Transverse colon (tissue), 4 donors: ENCODE results near the gene MAP1A. TPM values are rescaled to one million over a fixed set of nuclear protein-coding genes. Genes with fewer than 3 reads are reported as not detected.

ENCODE experiments used
- DNase-seq: peaks from one replicate; pipeline ENCODE4 v3.0.0-alpha.2; 2019
- H3K27ac ChIP-seq, 4 donors: fragments of 200-600 bp; sonication (generic); 2 replicates each; pipeline ENCODE4 v1.5.1; 2016 to 2018; ENCODE audit warnings: inconsistent platforms in 4 of 4
- H3K27me3 ChIP-seq: fragments of 200-600 bp; sonication (generic); 2 replicates; pipeline ENCODE4 v1.5.1; 2017; ENCODE audit warnings: inconsistent platforms
- H3K36me3 ChIP-seq, 4 donors: fragments of 200-600 bp; sonication (generic); 2 replicates each; pipeline ENCODE4 v1.5.1; 2017 to 2019; ENCODE audit warnings: inconsistent platforms in 4 of 4
- H3K4me1 ChIP-seq, 4 donors: fragments of 200-600 bp; sonication (generic); 2 replicates each; pipeline ENCODE4 v1.5.1; 2017 to 2020; ENCODE audit warnings: inconsistent platforms in 4 of 4
- H3K4me3 ChIP-seq, 4 donors: fragments of 200-600 bp; sonication (generic); 1 replicate in 1 of 4; 2 replicates in 3 of 4; pipeline versions ENCODE4 v1.5.1 to v1.6.1; 2017 to 2019; ENCODE audit warnings: inconsistent platforms in 4 of 4
- H3K9me3 ChIP-seq, 2 donors: fragments of 200-600 bp; sonication (generic); 2 replicates each; pipeline ENCODE4 v1.5.1; 2017 to 2019; ENCODE audit warnings: inconsistent platforms in 2 of 2
- CTCF ChIP-seq, 5 experiments: fragments of 200-600 bp in 3 of 5; fragments of 450-650 bp in 2 of 5; sonication (generic) in 3 of 5; IDR thresholded peaks; 1 replicate in 2 of 5; 2 replicates in 3 of 5; pipeline ENCODE4 v1.5.1; 2016 to 2017; ENCODE audit warnings: antibody characterized with exemption in 5 of 5, inconsistent platforms in 3 of 5, mild to moderate bottlenecking in 2 of 5, moderate library complexity in 1 of 5
- EP300 ChIP-seq: sonication (generic); formaldehyde crosslinking; IDR thresholded peaks from one replicate; pipeline ENCODE4 v1.6.1; 2017; ENCODE audit warnings: antibody characterized with exemption, low read depth
- POLR2A ChIP-seq: fragments of 450-650 bp; IDR thresholded peaks from one replicate; pipeline ENCODE4 v1.6.1; 2016; ENCODE audit warnings: antibody characterized with exemption, mild to moderate bottlenecking, moderate library complexity
- POLR2AphosphoS5 ChIP-seq, 3 donors: sonication (generic); formaldehyde crosslinking; IDR thresholded peaks; one replicate each; pipeline ENCODE4 v1.6.1; 2016; ENCODE audit warnings: antibody characterized with exemption in 3 of 3
- WGBS, 2 donors: methylation state at CpG; one replicate each; pipeline ENCODE4 v1.1.5; 2018; ENCODE audit warnings: low coverage in 1 of 2; 5-methylcytosine and 5-hydroxymethylcytosine counted together
- in situ Hi-C, 4 donors: fragments of 200-750 bp; cut with MboI; loops; one replicate each; pipeline versions ENCODE4 v1.15.0 to v1.15.1; 2017; ENCODE audit warnings: low sequenced_read_pairs in 3 of 4, low pct_ligation_motif_present in 1 of 4, low pct_unique_long_range_greater_than_20kb in 1 of 4
- intact Hi-C: fragments of 100-400 bp; cut with DNase I; formaldehyde crosslinking; loops from one replicate; pipeline ENCODE4 v1.15.1; 2023; ENCODE audit warnings: low total_unique reads
- total RNA-seq, 4 donors: library from RNA; depleted of rRNA; stranded (reverse); fragments of >200 nt; gene quantifications; one replicate each; pipeline ENCODE4 v1.1.0, GENCODE V29; 2016

The MAP1A gene
- total RNA-seq, 4 donors from 2014 or later: 6.3 to 14.6 (median 9.8) TPM

- Histone ChIP-seq H3K36me3 (peaks cover 0 to 4% (median 0%) of the 10 kb centered on the region in 4 donors), H3K27ac (no peak overlapping the region), H3K9me3 (no peaks in the 10 kb centered on the region), H3K27me3 (peaks cover 8% of the 10 kb centered on the region), H3K4me1 (peaks cover 0 to 28% (median 10%) of the 10 kb centered on the region in 4 donors), H3K4me3 (no peak overlapping the region)
- TF ChIP-seq EP300 (no peak), CTCF (IDR thresholded peaks at IDR 0.05) (no peak), POLR2A (no peak), POLR2AphosphoS5 (IDR thresholded peaks at IDR 0.05) (no peak)
- 78 to 80% methylated on average over 1 to 2 of the region's 2 CpGs for WGBS, 2 donors
- no peak for DNase-seq
- intact Hi-C loops (no loop called here), in situ Hi-C loops (no loop called here)
Measured at GRCh38 chr15:43520138-43520537, 2.7 kb downstream of the MAP1A start.

- no peak overlapping the region for H3K27ac ChIP-seq
- intact Hi-C loops (no loop called here), in situ Hi-C loops (no loop called here)
- H3K4me1 ChIP-seq: peaks cover 0 to 19% (median 3%) of the 10 kb centered on the region in 4 donors
- TF ChIP-seq CTCF (IDR thresholded peaks at IDR 0.05): no peak
- TF ChIP-seq POLR2A: no peak
- no peak for TF ChIP-seq EP300
- TF ChIP-seq POLR2AphosphoS5 (IDR thresholded peaks at IDR 0.05): no peak
- no peak overlapping the region for H3K4me3 ChIP-seq
- DNase-seq: no peak
- peaks cover 8% of the 10 kb centered on the region for H3K27me3 ChIP-seq
- H3K36me3 ChIP-seq: peaks cover 0 to 4% (median 0%) of the 10 kb centered on the region in 4 donors
- 94 to 100% methylated on average over 1 to 11 of the region's 11 CpGs for WGBS, 2 donors
- no peaks in the 10 kb centered on the region for H3K9me3 ChIP-seq
Measured at GRCh38 chr15:43521419-43521818, 4.0 kb downstream of the MAP1A start.

- Histone ChIP-seq H3K9me3 (no peaks in the 10 kb centered on the region), H3K36me3 (peaks cover 0 to 4% (median 0%) of the 10 kb centered on the region in 4 donors), H3K27me3 (peaks cover 8% of the 10 kb centered on the region), H3K4me3 (no peak overlapping the region), H3K4me1 (peaks cover 0 to 12% (median under 1%) of the 10 kb centered on the region in 4 donors), H3K27ac (no peak overlapping the region)
- intact Hi-C loops (no loop called here), in situ Hi-C loops (no loop called here)
- no peak for DNase-seq
- TF ChIP-seq CTCF (IDR thresholded peaks at IDR 0.05) (no peak), POLR2AphosphoS5 (IDR thresholded peaks at IDR 0.05) (no peak), POLR2A (no peak), EP300 (no peak)
- WGBS, 2 donors: 84 to 86% methylated on average over 6 to 9 of the region's 9 CpGs
Measured at GRCh38 chr15:43522247-43522646, 4.8 kb downstream of the MAP1A start.

- in situ Hi-C loops: no loop called here
Measured at GRCh38 chr15:43523646-43524045, 6.2 kb downstream of the MAP1A start.

More at GRCh38 chr15:43523646-43524045, 6.2 kb downstream of the MAP1A start:
- no peak for DNase-seq
- peaks cover 0 to 8% (median 0%) of the 10 kb centered on the region in 4 donors for H3K4me1 ChIP-seq
- no peak overlapping the region for H3K4me3 ChIP-seq
- no peaks in the 10 kb centered on the region for H3K9me3 ChIP-seq
- TF ChIP-seq POLR2A: no peak
- no peak for TF ChIP-seq POLR2AphosphoS5 (IDR thresholded peaks at IDR 0.05)
- TF ChIP-seq EP300: no peak
- TF ChIP-seq CTCF (IDR thresholded peaks at IDR 0.05): no peak
- H3K36me3 ChIP-seq: peaks cover 0 to 4% (median 0%) of the 10 kb centered on the region in 4 donors
- no peak overlapping the region for H3K27ac ChIP-seq
- intact Hi-C loops: no loop called here
- WGBS, 2 donors: 95% methylated on average over 4 of the region's 7 CpGs; no CpG with 5 or more reads in 1 of the 2 donors
- no peaks in the 10 kb centered on the region for H3K27me3 ChIP-seq
